IPS-20b (cell line): Measurements from ENCODE around the gene SLC25A29.
"Not testable (repeated sequence)": the region's sequence is repeated elsewhere in the genome, so short reads cannot be mapped to it uniquely, and the experiment has no call there.

Source experiments
- H3K27ac ChIP-seq: one replicate; pipeline ENCODE4 v1.5.1; 2013; ENCODE audit warnings: low read length
- H3K27me3 ChIP-seq: 2 replicates; pipeline ENCODE4 v1.6.1; 2013; ENCODE audit warnings: mild to moderate bottlenecking, low read length, inconsistent platforms; ENCODE audit not compliant: insufficient read depth
- H3K36me3 ChIP-seq: 2 replicates; pipeline ENCODE4 v1.6.1; 2013; ENCODE audit warnings: low read depth, mild to moderate bottlenecking, inconsistent platforms, low read length, moderate library complexity; ENCODE audit not compliant: insufficient read depth
- H3K4me1 ChIP-seq: 2 replicates; pipeline ENCODE4 v1.6.1; 2013; ENCODE audit warnings: mild to moderate bottlenecking, control low read depth, inconsistent platforms, low read length, moderate library complexity; ENCODE audit not compliant: insufficient read depth
- H3K4me3 ChIP-seq: 2 replicates; pipeline ENCODE4 v1.5.1; 2013; ENCODE audit warnings: mild to moderate bottlenecking, low read length, inconsistent platforms
- H3K9ac ChIP-seq: 2 replicates; pipeline ENCODE4 v1.6.1; 2013; ENCODE audit warnings: low read depth, mild to moderate bottlenecking, inconsistent platforms, low read length, moderate library complexity
- H3K9me3 ChIP-seq: 2 replicates; pipeline ENCODE4 v1.6.1; 2013; ENCODE audit warnings: mild to moderate bottlenecking, low read depth, low read length, inconsistent platforms; ENCODE audit not compliant: insufficient read depth

SLC25A29 gene

DNA sequence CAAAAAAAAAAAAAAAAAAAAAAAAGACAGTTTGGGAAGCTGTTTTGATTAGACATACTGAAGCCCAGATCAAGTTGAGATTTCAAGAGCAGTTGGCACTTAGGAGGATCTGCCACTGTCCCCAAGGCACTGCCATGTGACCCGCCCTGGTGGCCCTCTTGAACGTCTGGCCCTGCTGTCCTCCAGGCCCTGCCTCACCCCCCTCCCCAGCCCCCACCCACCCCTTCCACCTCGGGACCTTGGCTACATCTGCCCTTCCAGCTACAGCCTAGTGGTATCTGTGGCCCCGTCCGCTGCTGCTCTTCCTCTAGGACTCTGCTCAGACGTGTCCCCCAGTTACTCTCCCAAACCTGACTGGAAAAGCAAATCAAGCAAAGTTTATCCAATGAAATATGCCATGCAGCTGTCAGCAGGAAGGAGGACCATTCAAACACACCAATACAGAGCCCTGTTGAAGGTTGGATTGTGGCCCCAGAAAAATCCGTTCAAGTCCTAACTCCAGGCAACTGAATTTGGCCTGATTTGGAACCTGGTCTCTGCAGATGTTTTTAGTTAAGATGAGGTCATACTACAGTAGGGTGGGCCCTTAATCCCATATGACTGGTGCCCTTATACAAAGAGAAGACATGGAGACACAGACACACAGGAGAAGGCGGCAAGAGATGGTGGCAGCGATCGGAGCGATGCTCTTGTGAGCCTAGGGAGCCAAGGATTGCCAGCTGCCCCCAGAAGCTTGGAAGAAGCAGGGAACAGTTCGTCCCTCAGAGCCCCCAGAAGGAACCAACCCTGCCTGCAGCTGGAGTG is 17.7 kb downstream of the SLC25A29 start:
- Histone ChIP-seq H3K9ac (no peak overlapping the region), H3K27me3 (no peaks in the 10 kb centered on the region), H3K36me3 (peaks cover 41% of the 10 kb centered on the region), H3K4me3 (no peak overlapping the region), H3K9me3 (no peaks in the 10 kb centered on the region), H3K27ac (no peak overlapping the region), H3K4me1 (peaks cover 4% of the 10 kb centered on the region; the same call in 1 of the 2 replicates)

DNA sequence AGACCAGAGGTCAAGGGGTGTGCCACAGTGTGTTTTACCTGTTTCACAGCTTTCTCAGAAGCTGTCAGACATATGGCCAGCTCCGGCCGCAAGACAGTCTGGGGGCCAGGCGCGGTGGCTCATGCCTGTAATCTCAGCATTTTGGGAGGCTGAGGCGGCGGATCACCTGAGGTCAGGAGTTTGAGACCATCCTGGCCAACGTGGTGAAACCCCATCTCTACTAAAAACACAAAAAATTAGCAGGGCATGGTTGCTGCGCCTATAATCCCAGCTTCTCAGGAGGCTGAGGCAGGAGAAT is 18.3 kb downstream of the SLC25A29 start:
- H3K4me1 ChIP-seq, H3K9ac ChIP-seq, H3K9me3 ChIP-seq, H3K27me3 ChIP-seq, H3K4me3 ChIP-seq, H3K27ac ChIP-seq: not testable (repeated sequence)
- peaks cover 37% of the 10 kb centered on the region for H3K36me3 ChIP-seq

GRCh38 chr14:100287202-100287997 is 18.8 kb downstream of the SLC25A29 start:
- Histone ChIP-seq H3K36me3 (peaks cover 37% of the 10 kb centered on the region), H3K9ac (no peak overlapping the region), H3K9me3 (no peaks in the 10 kb centered on the region), H3K4me3 (no peak overlapping the region), H3K27ac (no peak overlapping the region), H3K4me1 (peaks cover 4% of the 10 kb centered on the region; the same call in 1 of the 2 replicates), H3K27me3 (no peaks in the 10 kb centered on the region)

DNA sequence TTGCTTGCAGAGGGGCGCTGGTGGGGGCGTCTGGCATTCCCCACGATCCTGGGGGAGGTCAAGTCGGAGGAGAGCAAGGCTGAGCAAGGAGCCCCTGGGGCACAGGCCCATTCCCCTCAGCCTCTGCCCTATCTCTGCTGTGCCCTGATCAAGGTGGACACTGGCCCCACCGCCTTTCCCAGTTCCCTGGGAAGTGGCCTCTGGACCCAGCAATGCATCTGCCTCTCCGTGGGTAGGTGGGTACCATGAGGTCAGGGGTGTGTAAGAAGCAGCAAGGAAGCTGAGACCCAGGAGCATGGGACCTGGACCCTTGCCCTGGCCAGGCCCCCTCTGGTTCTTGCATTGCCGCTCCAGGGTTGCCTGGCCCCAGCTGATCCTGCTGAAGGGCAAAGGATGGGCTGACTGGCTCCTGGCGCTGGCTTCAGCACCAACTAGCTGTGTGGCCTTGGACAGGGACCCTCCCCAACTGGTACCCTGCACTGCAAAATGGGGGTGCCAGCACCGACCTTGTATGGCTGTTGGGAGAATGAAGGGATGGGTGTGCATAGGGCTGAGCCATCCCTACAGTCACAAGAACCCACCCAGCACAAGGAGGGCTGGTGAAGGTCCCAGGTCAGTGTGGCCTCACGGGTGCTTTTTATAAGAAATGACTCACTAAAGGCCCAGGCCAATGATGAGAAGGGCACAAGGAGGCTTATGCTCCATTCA is 19.6 kb downstream of the SLC25A29 start:
- Histone ChIP-seq H3K9ac (no peak overlapping the region), H3K27me3 (no peaks in the 10 kb centered on the region), H3K36me3 (peaks cover 36% of the 10 kb centered on the region), H3K4me3 (no peak overlapping the region), H3K9me3 (no peaks in the 10 kb centered on the region), H3K27ac (no peak overlapping the region), H3K4me1 (peaks cover 4% of the 10 kb centered on the region; the same call in 1 of the 2 replicates)

DNA sequence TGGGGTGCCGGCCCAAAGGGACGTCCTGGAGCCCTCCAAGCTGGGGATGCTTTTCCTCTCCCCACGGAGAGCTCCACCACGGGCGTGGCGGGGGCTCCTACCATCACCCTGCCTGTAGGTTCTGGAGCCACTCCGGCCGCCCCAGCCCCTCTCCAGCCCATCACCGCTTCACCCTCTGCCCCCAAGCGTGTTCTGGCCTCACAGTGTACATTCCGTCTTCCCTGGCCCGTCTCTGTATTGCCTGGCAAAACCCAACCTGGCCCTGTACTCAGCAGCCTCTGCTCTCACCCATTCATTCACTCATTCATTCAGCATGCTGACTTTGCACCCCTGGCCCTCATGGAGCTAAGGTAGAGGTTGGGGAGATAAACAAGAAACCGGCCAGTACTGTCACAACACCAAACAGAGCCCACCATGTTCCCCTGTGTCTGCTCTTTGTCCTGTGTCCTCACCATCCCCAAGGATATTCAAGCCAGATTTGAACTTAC is 20.3 kb downstream of the SLC25A29 start:
- Histone ChIP-seq H3K9ac (no peak overlapping the region), H3K27me3 (no peaks in the 10 kb centered on the region), H3K27ac (no peak overlapping the region), H3K4me3 (no peak overlapping the region; the same call in 1 of the 2 replicates), H3K36me3 (peaks cover 32% of the 10 kb centered on the region), H3K4me1 (peaks cover 4% of the 10 kb centered on the region), H3K9me3 (no peaks in the 10 kb centered on the region)

DNA sequence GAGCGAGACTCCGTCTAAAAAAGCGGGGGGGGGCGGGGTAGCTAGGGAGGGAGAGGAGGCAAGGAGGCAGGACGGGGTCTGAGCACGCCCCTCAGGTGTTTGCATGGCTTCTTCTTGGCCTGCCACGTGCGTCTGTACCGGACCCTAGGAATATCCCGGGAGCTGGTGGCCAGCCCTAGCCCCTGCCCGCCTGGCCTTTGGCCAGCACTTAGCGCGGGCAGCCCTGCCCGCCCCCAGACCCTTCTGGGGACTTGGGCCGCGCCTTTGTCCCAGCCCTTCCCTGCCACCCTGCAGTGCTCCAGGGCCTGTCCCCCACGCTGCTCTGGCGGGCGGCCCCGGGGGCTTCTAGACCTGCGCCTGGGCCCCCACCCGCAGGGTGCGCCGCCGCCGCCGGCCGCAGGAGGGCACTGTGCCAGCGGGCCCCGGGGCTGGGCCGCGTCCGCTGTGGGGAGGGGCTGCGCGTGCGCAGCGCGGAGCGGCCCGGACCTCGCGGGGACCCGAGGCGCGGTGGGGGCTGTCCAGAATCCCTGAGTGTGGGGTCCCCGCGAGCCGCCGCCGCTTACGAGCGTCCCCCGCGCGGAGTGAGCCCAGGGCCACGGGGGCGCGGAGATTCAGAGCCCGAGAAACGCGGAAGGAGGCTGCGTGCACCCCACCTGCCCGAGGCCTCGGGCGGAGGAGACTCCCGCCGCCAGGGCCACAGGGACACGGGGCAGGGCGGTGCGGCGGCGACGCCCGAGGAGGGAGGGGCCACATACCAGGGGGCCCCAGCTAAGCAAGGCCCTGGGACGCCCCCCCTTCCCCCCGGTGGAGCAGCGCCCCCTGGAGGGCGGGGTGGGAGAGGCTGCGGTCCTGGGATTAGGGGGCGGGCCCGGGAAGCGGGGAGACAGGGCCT is 21.0 kb downstream of the SLC25A29 start:
- Histone ChIP-seq H3K4me1 (peaks cover 8% of the 10 kb centered on the region), H3K27me3 (no peaks in the 10 kb centered on the region), H3K9me3 (no peaks in the 10 kb centered on the region), H3K36me3 (peaks cover 29% of the 10 kb centered on the region; the same call in 1 of the 2 replicates), H3K4me3 (peak overlapping the region; percentile 63; the same call in 1 of the 2 replicates), H3K27ac (peak overlapping the region; percentile 56), H3K9ac (peak overlapping the region; percentile 74; the same call in 1 of the 2 replicates)

- H3K4me3 ChIP-seq, result peak overlapping the region; percentile 63; the same call in 1 of the 2 replicates
- peaks cover 8% of the 10 kb centered on the region for H3K4me1 ChIP-seq
- H3K36me3 ChIP-seq, result peaks cover 26% of the 10 kb centered on the region; the same call in 1 of the 2 replicates
- H3K27ac ChIP-seq, result peak overlapping the region; percentile 56
- H3K9me3 ChIP-seq, result no peaks in the 10 kb centered on the region
- H3K27me3 ChIP-seq, result no peaks in the 10 kb centered on the region
- H3K9ac ChIP-seq, result peak overlapping the region; percentile 48; the same call in 1 of the 2 replicates
Observed at GRCh38 chr14:100283984-100284881, 22.0 kb downstream of the SLC25A29 start.

DNA sequence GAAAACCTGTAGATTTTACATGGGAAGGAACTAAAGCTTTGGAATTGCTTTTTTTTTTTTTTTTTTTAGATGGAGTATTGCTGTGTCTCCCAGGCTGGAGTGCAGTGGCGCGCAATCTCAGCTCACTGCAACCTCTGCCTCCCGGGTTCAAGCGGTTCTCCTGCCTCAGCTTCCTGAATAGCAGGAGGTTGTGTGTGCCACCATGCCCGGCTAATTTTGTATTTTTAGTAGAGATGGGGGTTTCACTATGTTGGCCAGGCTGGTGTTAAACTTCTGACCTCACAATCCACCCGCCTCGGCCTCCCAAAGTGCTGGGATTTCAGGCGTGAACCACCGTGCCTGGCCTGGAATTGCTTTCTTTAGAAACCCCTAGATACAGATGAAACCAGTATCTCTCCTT is 22.8 kb downstream of the SLC25A29 start:
- not testable (repeated sequence) for H3K9me3 ChIP-seq, H3K4me3 ChIP-seq, H3K27me3 ChIP-seq, H3K27ac ChIP-seq, H3K9ac ChIP-seq, H3K4me1 ChIP-seq
- H3K36me3 ChIP-seq, result peaks cover 26% of the 10 kb centered on the region; the same call in 1 of the 2 replicates

DNA sequence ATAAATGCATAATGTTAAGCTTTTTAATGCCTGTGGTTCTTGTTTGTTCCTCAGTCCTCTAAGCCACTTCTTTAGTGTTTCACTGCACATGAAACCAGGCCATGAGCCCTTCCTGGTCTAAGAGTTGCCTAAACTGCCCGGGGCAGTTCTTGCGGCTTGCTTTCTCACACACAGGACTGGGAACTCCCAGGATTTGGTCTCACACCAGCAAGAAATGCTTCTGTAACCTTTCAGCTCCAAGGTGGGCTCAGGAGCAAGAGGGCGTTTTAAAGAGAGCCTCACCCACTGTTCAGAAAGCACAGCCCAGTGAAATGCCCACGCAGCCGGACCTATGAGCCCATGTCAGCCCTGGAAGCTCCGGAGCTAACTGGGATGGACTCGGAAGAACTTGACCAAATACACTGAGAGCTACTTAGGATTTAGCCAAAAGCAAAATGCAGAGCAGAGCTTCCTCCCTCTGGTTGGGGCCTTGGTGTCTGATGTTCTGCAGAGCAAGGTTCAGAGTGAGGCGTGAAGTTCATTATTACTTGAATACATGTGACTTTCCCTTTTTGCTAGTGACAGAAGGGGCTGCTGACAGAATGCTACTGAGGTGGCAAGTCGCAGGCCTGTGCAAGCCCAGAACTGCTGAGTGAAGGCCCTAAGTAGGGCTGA is 23.4 kb downstream of the SLC25A29 start:
- H3K9ac ChIP-seq, result no peak overlapping the region
- no peaks in the 10 kb centered on the region for H3K27me3 ChIP-seq
- H3K36me3 ChIP-seq, result peaks cover 31% of the 10 kb centered on the region
- H3K27ac ChIP-seq, result no peak overlapping the region
- H3K4me3 ChIP-seq, result no peak overlapping the region
- H3K4me1 ChIP-seq, result peaks cover 8% of the 10 kb centered on the region
- no peaks in the 10 kb centered on the region for H3K9me3 ChIP-seq

GRCh38 chr14:100282083-100282350 is 24.2 kb downstream of the SLC25A29 start:
- H3K9me3 ChIP-seq, result no peaks in the 10 kb centered on the region
- peaks cover 8% of the 10 kb centered on the region for H3K4me1 ChIP-seq
- H3K27me3 ChIP-seq, result no peaks in the 10 kb centered on the region
- H3K27ac ChIP-seq, result no peak overlapping the region
- no peak overlapping the region for H3K4me3 ChIP-seq
- H3K9ac ChIP-seq, result no peak overlapping the region
- H3K36me3 ChIP-seq, result peaks cover 40% of the 10 kb centered on the region
